GM18508 (cell line): Measurements from ENCODE around the gene THADA.

Experiments used
- ATAC-seq: cut with Tn5 transposase; IDR thresholded peaks from one replicate; pipeline ENCODE4 v1.9.1; 2021; ENCODE audit warnings: moderate number of reproducible peaks; ENCODE audit not compliant: insufficient read depth, unreplicated experiment

The THADA gene

GRCh38 chr2:43421194-43421593 is 174.6 kb downstream of the THADA start:
- no peak for ATAC-seq

DNA sequence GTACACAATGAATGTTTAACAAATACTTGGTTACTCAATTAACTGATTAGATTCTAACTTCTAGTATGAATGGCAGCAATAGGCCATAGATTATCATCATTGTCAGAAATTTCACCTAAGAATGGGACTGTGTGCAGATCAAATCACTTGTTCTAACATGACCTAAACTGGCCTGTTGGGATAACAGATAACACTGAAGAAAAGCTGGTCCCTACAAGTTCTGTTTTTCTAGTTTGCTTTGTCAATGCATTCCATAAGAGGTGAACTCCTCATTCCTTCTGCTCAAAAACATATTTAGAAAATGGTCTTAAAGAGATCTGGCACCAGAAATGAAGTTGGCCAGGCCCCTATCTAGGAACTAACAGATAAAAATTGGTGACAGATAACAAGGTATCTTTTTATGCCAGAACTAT is 175.4 kb downstream of the THADA start:
- ATAC-seq = no peak

- ATAC-seq = no peak
These were observed 176.0 kb downstream of the THADA start for GRCh38 chr2:43419876-43420275.

DNA sequence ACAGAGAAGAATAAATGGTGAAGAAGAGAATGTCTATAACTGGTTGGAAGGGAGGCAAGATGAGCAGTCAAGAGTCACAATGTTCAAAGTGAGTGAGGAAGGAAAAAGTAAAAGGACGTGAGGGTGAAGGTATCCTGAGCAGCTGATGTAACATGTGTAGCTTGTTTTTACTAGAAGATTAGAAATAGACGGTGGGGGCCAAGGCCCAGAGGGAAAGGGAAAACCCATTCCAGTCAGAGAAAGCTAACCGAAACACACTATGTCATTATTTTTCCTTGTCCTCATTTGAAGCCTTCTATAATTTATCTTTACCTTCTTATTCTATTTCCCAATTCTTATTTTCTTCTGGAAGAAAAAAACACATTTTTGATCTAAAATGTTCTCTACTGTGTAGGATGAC is 176.6 kb downstream of the THADA start:
- ATAC-seq = no peak

DNA sequence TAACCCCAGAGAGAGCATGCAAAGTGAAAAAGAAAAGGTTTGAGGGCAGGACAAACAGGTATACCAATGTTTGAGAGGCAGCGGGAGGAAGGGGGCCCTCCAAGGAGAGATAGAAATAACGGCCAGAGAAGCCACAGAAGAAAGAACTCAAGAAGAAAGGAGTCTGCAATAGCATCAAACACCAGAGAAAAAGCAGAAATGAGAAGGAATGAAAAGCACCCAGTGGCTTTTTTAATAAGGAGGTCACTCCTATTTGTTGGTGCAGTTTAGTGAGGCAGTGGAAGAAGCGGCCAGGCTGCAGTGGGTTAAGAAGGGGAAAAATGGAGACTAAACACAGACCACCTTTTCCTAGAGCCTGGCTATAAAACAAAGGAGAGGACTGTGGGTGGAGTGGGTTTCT is 177.2 kb downstream of the THADA start:
- ATAC-seq = no peak

DNA sequence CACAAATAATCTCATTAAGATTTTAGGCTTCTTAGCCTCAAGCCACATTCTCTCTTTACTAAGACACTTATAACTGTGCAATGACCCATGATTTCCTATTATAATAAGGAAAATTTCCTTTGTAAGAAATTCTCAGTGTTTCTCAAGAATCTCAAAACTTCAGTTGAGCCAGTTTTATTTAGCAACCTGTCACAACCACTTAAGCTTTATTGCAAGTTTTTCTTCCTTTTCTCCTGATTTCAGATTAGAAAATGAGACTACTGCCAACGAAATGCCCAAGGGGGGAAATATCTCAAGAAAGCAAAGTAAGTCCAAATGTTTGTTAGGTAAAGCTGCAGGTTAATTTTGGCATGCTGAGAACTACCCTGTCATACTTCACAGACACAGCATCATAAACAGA is 178.5 kb downstream of the THADA start:
- ATAC-seq = no peak

GRCh38 chr2:43415592-43415991 is 180.2 kb downstream of the THADA start:
- no peak for ATAC-seq

- ATAC-seq = no peak
These were observed 181.2 kb downstream of the THADA start for GRCh38 chr2:43414586-43415135.

GRCh38 chr2:43414033-43414432 is 181.8 kb downstream of the THADA start:
- no peak for ATAC-seq

- ATAC-seq = no peak
These were observed 183.6 kb downstream of the THADA start for GRCh38 chr2:43412114-43412753.

DNA sequence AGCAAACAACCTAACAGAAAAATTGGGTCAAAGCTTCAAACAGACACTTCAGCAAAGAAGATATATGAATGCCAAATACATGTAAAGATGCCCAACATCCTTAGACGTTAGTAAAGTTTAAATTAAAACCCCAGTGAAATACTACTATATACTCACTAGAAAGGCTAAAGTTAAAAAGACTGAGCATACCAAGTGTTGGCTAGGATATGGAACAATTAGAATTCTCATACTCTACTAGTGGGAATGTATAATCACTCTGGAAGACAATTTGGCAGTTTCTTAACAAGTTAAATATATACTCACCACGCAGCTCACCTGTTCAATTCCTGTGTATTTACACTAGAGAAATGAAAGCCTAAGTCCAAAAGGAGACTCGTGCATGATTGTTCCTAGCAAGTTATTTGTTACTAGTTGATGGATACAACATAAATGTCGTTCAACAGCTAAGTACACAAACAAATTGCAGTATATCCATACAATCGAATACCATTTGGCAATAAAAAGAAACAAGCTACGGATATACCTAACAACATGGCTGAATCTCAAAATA is 185.7 kb downstream of the THADA start:
- ATAC-seq = no peak

DNA sequence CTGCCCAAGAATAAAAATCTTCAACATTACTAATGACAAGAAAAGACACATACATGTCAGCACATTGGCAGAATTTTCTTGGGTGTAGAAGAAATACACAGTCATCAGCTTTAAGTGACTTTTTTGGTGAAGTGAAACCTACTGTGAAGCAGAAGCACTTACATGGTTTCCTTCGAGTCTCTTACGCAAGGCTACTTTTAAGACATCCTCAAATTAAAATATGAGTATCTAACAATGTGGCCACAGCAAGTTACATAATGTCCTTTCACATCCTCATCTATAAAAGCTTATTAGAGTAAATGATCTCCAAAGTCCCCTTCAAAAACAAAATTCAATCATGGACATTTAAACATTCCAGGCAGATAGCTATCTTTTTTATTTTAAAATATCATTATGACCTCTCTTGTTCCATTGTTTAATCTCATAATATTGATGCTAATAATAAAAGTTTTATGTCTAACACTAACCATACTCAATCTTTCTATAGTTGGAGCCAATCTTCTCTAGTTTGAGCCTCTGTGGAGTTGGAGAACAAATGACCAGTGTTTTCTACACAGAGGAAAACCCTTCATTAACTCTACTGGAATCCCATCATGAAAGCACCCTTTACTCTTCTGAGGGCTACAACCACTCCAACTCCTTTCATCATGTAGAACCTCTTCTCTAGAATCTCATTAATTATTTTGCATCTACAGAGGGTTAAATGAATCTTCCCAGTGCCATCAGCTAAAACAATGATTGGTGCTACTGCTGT is 187.3 kb downstream of the THADA start:
- ATAC-seq = peak; percentile 59

GRCh38 chr2:43407935-43408334 is 187.9 kb downstream of the THADA start:
- peak; percentile 26 for ATAC-seq

- no peak for ATAC-seq
These were observed 189.1 kb downstream of the THADA start for GRCh38 chr2:43406651-43407279.

GRCh38 chr2:43405829-43406228 is 190.0 kb downstream of the THADA start:
- no peak for ATAC-seq

DNA sequence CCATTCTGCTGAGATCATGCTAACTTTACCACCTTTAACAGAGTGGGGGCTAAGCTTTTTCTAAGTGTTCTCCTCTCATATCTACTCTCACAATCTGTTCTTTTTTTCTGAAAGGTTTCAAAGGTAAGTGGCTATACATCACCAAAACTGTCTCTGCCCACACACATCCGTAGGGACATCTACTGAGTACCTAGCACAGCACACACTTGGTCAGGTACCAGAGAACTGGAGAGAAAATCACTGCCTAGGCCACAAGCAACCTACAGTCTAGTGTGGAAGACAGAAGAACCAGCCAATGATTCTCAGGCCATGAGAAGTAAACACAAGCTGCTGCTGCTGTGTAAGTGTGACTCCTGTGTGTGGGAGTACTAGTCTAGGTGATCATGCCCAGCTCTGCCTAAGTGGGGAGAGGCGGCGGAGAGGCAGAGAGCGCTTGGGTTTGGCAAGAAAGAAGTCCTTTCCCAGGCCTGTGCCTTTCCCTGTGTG is 193.3 kb downstream of the THADA start:
- peak; percentile 33 for ATAC-seq

GRCh38 chr2:43402002-43402401 is 193.8 kb downstream of the THADA start:
- peak; percentile 67 for ATAC-seq

DNA sequence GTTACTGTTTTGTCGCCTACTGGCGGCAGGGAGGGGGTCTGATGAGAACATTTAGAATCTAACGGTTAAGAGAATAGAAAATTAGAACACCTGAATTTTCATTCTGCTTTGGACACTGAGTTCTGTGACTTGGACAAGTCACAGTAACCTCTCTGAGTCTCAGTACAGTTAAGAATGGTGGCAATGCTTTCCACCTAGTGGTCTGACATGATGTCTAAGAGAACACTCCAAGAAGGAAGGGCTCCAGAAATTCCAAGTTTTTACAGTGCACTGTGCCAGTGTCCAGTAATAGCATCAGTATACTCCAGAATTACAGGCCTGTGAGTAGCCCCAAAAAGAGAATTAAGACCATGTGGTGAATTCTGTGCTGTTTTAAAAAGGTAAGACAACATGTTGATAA is 195.3 kb downstream of the THADA start:
- ATAC-seq = no peak

DNA sequence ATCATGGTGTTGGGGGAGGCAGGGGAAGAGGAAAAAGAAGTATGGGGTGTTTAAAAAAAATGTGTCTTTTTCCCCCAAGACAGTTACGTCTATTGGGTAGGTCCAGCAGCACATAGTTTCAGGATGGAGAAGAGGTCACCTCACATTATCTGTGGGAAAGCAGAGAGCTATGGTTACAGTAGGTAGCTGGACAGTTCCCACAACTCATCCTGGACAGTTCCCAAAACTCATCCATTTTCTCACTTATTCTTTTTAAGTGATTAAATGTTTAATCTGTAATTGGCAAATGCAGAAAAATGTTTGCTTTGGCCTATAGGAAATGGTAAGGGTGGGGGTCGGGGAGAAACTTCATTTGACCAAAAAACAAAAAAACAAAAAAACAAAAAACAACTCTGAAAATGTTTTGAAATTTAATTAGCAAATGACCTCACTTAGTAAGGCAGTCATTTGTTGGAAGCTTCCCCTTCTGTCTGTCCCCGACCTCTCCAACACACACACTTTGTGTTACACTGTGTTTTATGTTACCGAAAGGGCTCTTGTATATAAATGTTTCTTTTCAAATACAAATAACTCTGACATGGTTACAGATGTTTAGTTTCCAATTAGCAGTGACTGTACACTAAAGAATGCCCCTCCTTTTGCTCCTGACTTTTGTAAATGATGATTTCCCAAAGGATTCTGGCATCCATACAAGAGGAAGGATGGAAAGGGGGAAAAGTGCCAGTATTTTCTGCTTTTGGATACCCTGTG is 196.1 kb downstream of the THADA start:
- no peak for ATAC-seq

- no peak for ATAC-seq
These were observed 196.7 kb downstream of the THADA start for GRCh38 chr2:43399098-43399497.
